Myocyte (in vitro differentiated cells): ENCODE data around the gene GALNT12. TPM values are rescaled to one million over a fixed set of nuclear protein-coding genes. Genes with fewer than 3 reads are reported as not detected.

ENCODE experiments used
- DNase-seq: peaks from one replicate; pipeline ENCODE4 v3.0.0-alpha.2; 2012; ENCODE audit warnings: low read depth
- polyA plus RNA-seq: library from polyadenylated mRNA; unstranded; fragments of >200 nt; gene quantifications from one replicate; pipeline ENCODE4 v1.2.1, GENCODE V29; 2012; ENCODE audit warnings: missing spikeins
- total RNA-seq: library from RNA; depleted of rRNA; stranded (reverse); fragments of >200 nt; gene quantifications from 2 replicates; pipeline ENCODE4 v1.2.3, GENCODE V29; 2014

The GALNT12 gene
- total RNA-seq, result 0.05 and 0.32 TPM in 2 replicates
- 0.78 TPM for polyA plus RNA-seq

GRCh38 chr9:98807070-98807813 is at the start of gene GALNT12:
Gene GALNT12, plus strand, starts transcription at chr9:98807670. Its CDS starts 29 bp downstream, at chr9:98807699.
- DNase-seq, result no peak

- no peak for DNase-seq
Observed at GRCh38 chr9:98760231-98760630, 47.2 kb upstream of the GALNT12 start.

- DNase-seq, result no peak
Observed at GRCh38 chr9:98763986-98764745, 43.3 kb upstream of the GALNT12 start.

- no peak for DNase-seq
Observed at GRCh38 chr9:98765256-98765655, 42.2 kb upstream of the GALNT12 start.

- DNase-seq, result no peak
Observed at GRCh38 chr9:98766586-98766985, 40.9 kb upstream of the GALNT12 start.

GRCh38 chr9:98767196-98767595 is 40.3 kb upstream of the GALNT12 start:
- no peak for DNase-seq

GRCh38 chr9:98767915-98768314 is 39.6 kb upstream of the GALNT12 start:
- DNase-seq, result no peak

- DNase-seq, result no peak
Observed at GRCh38 chr9:98768344-98768743, 39.1 kb upstream of the GALNT12 start.

- no peak for DNase-seq
Observed at GRCh38 chr9:98770717-98771116, 36.8 kb upstream of the GALNT12 start.

GRCh38 chr9:98771209-98771874 is 36.1 kb upstream of the GALNT12 start:
- DNase-seq, result no peak

GRCh38 chr9:98772364-98773155 is 34.9 kb upstream of the GALNT12 start:
- no peak for DNase-seq

- DNase-seq, result no peak
Observed at GRCh38 chr9:98773721-98774120, 33.7 kb upstream of the GALNT12 start.

GRCh38 chr9:98774746-98775145 is 32.7 kb upstream of the GALNT12 start:
- DNase-seq, result no peak

- DNase-seq, result peak; percentile 71
Observed at GRCh38 chr9:98775831-98776441, 31.5 kb upstream of the GALNT12 start.

- no peak for DNase-seq
Observed at GRCh38 chr9:98777618-98778017, 29.9 kb upstream of the GALNT12 start.

GRCh38 chr9:98778251-98778650 is 29.2 kb upstream of the GALNT12 start:
- DNase-seq, result no peak

- no peak for DNase-seq
Observed at GRCh38 chr9:98778711-98779530, 28.5 kb upstream of the GALNT12 start.

- DNase-seq, result no peak
Observed at GRCh38 chr9:98780059-98780749, 27.3 kb upstream of the GALNT12 start.
